ENCODE results near the gene S100A4.

DNA sequence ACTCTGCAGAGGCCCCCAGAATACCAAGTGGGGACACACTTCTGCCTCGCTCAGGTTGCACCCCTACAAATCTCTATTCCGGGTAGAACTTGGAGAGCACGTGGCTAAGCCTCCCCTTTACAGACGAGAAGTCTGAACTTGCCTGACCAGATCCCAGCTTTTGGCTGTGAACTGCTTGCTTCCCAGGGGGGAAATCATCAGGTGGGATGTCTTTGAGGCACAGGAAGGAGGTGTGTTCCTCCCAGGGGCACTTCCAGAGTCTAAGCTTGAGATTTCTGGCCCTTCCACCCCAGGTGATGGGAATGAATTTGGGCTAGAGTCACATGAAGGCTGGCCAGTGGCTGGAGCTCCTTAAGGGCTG lies 4.8 kb upstream of the S100A4 start:
- TF ChIP-seq TAF1 (IDR thresholded peaks at IDR 0.05; ENCODE audit: borderline replicate concordance, insufficient read depth, low read length), result no peak
- no peak for TF ChIP-seq POLR2AphosphoS5 (IDR thresholded peaks at IDR 0.05; ENCODE audit: low read depth, low read length)
- TF ChIP-seq FOXP2 (optimal IDR thresholded peaks at IDR 0.05; ENCODE audit: borderline replicate concordance, extremely low read depth, extremely low read length, insufficient read depth), result no peak
- no peak for TF ChIP-seq SIN3A (IDR thresholded peaks at IDR 0.05; ENCODE audit: borderline replicate concordance, insufficient read depth, low read length)
